Astrocyte (in vitro differentiated cells and primary cell): Measurements from ENCODE around the gene CDH13. TPM values are rescaled to one million over a fixed set of nuclear protein-coding genes. Genes with fewer than 3 reads are reported as not detected.

Source experiments
- DNase-seq: peaks from one replicate; pipeline ENCODE4 v3.0.0-alpha.2; 2010; ENCODE audit warnings: low read depth
- FAIRE-seq: peaks from 2 replicates; lab custom pipeline; 2011; peaks lifted over from hg19 to GRCh38; lab: Jason Lieb, UNC
- H2AFZ ChIP-seq: 2 replicates; pipeline ENCODE4 v1.6.0; 2012; ENCODE audit warnings: low read depth, low read length, inconsistent platforms
- H3K27ac ChIP-seq: 2 replicates; pipeline ENCODE4 v1.5.1; 2011; ENCODE audit warnings: low read depth, low read length, inconsistent platforms
- H3K27me3 ChIP-seq: 2 replicates; pipeline ENCODE4 v1.6.0; 2011; ENCODE audit warnings: low read length, inconsistent platforms; ENCODE audit not compliant: insufficient read depth
- H3K36me3 ChIP-seq: 2 replicates; pipeline ENCODE4 v1.5.1; 2011; ENCODE audit warnings: low read length, inconsistent platforms; ENCODE audit not compliant: insufficient read depth
- H3K4me1 ChIP-seq: 2 replicates; pipeline ENCODE4 v1.5.1; 2011; ENCODE audit warnings: low read length, inconsistent platforms; ENCODE audit not compliant: insufficient read depth
- H3K4me2 ChIP-seq: 2 replicates; pipeline ENCODE4 v1.6.0; 2012; ENCODE audit warnings: low read length, inconsistent platforms
- H3K4me3 ChIP-seq: 2 replicates; pipeline ENCODE4 v1.5.1; 2011; ENCODE audit warnings: low read depth, mild to moderate bottlenecking, low read length, inconsistent platforms; ENCODE audit not compliant: insufficient read depth
- H3K79me2 ChIP-seq: 2 replicates; pipeline ENCODE4 v1.6.0; 2012; ENCODE audit warnings: mild to moderate bottlenecking, low read length, inconsistent platforms; ENCODE audit not compliant: insufficient read depth
- H3K9ac ChIP-seq: 2 replicates; pipeline ENCODE4 v1.6.0; 2012; ENCODE audit warnings: mild to moderate bottlenecking, low read length, inconsistent platforms
- H3K9me3 ChIP-seq: 2 replicates; pipeline ENCODE4 v1.5.1; 2012; ENCODE audit warnings: low read depth, mild to moderate bottlenecking, low read length, inconsistent platforms; ENCODE audit not compliant: insufficient read depth
- H4K20me1 ChIP-seq: 2 replicates; pipeline ENCODE4 v1.6.0; 2012; ENCODE audit warnings: low read length, inconsistent platforms; ENCODE audit not compliant: insufficient read depth
- H3K27ac Mint-ChIP-seq: one replicate; pipeline ENCODE4 v1.8.0; 2021; ENCODE audit warnings: mild to moderate bottlenecking, mixed read lengths; ENCODE audit not compliant: unreplicated experiment
- H3K27me3 Mint-ChIP-seq: one replicate; pipeline ENCODE4 v1.8.0; 2021; ENCODE audit warnings: low read depth, mixed read lengths; ENCODE audit not compliant: unreplicated experiment
- H3K36me3 Mint-ChIP-seq: one replicate; pipeline ENCODE4 v1.8.0; 2021; ENCODE audit warnings: low read depth, mixed read lengths; ENCODE audit not compliant: unreplicated experiment
- H3K4me1 Mint-ChIP-seq: one replicate; pipeline ENCODE4 v1.8.0; 2021; ENCODE audit warnings: low read depth, mixed read lengths; ENCODE audit not compliant: unreplicated experiment
- H3K4me3 Mint-ChIP-seq: one replicate; pipeline ENCODE4 v1.8.0; 2021; ENCODE audit warnings: mild to moderate bottlenecking, moderate library complexity, mixed read lengths; ENCODE audit not compliant: unreplicated experiment
- H3K9me3 Mint-ChIP-seq: one replicate; pipeline ENCODE4 v1.8.0; 2021; ENCODE audit warnings: mild to moderate bottlenecking, mixed read lengths; ENCODE audit not compliant: unreplicated experiment
- CTCF ChIP-seq: IDR thresholded peaks from 2 replicates; pipeline ENCODE4 v1.5.1; 2011; ENCODE audit warnings: low read depth, mild to moderate bottlenecking, inconsistent platforms, low read length, moderate library complexity; ENCODE audit not compliant: insufficient read depth
- EZH2 ChIP-seq: IDR thresholded peaks from 2 replicates; pipeline ENCODE4 v1.6.1; 2012; ENCODE audit warnings: mild to moderate bottlenecking, low read length, inconsistent platforms; ENCODE audit not compliant: insufficient read depth
- total RNA-seq: library from RNA; stranded (reverse); gene quantifications from 2 replicates; pipeline ENCODE4 v1.2.1, GENCODE V29; 2021

Gene CDH13
- total RNA-seq, 1 donor from 2014 or later, result 41.7 TPM

- H2AFZ ChIP-seq, result no peak overlapping the region
- Mint-ChIP-seq H3K9me3 (peaks cover 3% of the 10 kb centered on the region), H3K27me3 (peaks cover 2% of the 10 kb centered on the region), H3K4me3 (no peak overlapping the region), H3K4me1 (peaks cover 2% of the 10 kb centered on the region), H3K27ac (no peak overlapping the region), H3K36me3 (no peaks in the 10 kb centered on the region)
- H3K4me3 ChIP-seq, result no peak overlapping the region
- peak; percentile 74 for DNase-seq
- H3K9ac ChIP-seq, result no peak overlapping the region
- H3K4me1 ChIP-seq, result no peaks in the 10 kb centered on the region
- no peaks in the 10 kb centered on the region for H3K27me3 ChIP-seq
- no peak overlapping the region for H3K27ac ChIP-seq
- no peaks in the 10 kb centered on the region for H3K9me3 ChIP-seq
- H3K36me3 ChIP-seq, result no peaks in the 10 kb centered on the region
- no peaks in the 10 kb centered on the region for H3K79me2 ChIP-seq
- peak overlapping the region; percentile 49 for H3K4me2 ChIP-seq
- FAIRE-seq, result no peak
- TF ChIP-seq CTCF (no peak), EZH2 (no peak)
- peaks cover 3% of the 10 kb centered on the region for H4K20me1 ChIP-seq
Observed at GRCh38 chr16:82735673-82736091, 108.9 kb downstream of the CDH13 start.

GRCh38 chr16:82736224-82736623, 109.5 kb downstream of the CDH13 start:
- H3K9ac ChIP-seq, result no peak overlapping the region
- H3K79me2 ChIP-seq, result no peaks in the 10 kb centered on the region
- no peak overlapping the region for H3K4me3 Mint-ChIP-seq
- H3K4me1 Mint-ChIP-seq, result peaks cover 2% of the 10 kb centered on the region
- FAIRE-seq, result no peak
- no peak overlapping the region for H2AFZ ChIP-seq
- no peaks in the 10 kb centered on the region for H3K9me3 ChIP-seq
- H3K27me3 ChIP-seq, result no peaks in the 10 kb centered on the region
- no peak for TF ChIP-seq EZH2
- no peak for TF ChIP-seq CTCF
- H3K36me3 Mint-ChIP-seq, result no peaks in the 10 kb centered on the region
- H4K20me1 ChIP-seq, result peaks cover 3% of the 10 kb centered on the region
- peaks cover 3% of the 10 kb centered on the region for H3K9me3 Mint-ChIP-seq
- no peaks in the 10 kb centered on the region for H3K4me1 ChIP-seq
- H3K27ac ChIP-seq, result no peak overlapping the region
- H3K36me3 ChIP-seq, result no peaks in the 10 kb centered on the region
- peak overlapping the region; percentile 49 for H3K4me2 ChIP-seq
- H3K4me3 ChIP-seq, result no peak overlapping the region
- H3K27ac Mint-ChIP-seq, result no peak overlapping the region
- no peak for DNase-seq
- H3K27me3 Mint-ChIP-seq, result peaks cover 2% of the 10 kb centered on the region

- peaks cover 2% of the 10 kb centered on the region for H3K79me2 ChIP-seq
- peaks cover 3% of the 10 kb centered on the region for H4K20me1 ChIP-seq
- Mint-ChIP-seq H3K4me1 (peaks cover 2% of the 10 kb centered on the region), H3K27ac (no peak overlapping the region), H3K9me3 (peaks cover 3% of the 10 kb centered on the region), H3K27me3 (peaks cover 2% of the 10 kb centered on the region), H3K4me3 (no peak overlapping the region), H3K36me3 (no peaks in the 10 kb centered on the region)
- H2AFZ ChIP-seq, result no peak overlapping the region
- FAIRE-seq (peak; percentile 23), DNase-seq (no peak)
- no peaks in the 10 kb centered on the region for H3K36me3 ChIP-seq
- no peaks in the 10 kb centered on the region for H3K9me3 ChIP-seq
- TF ChIP-seq EZH2 (no peak), CTCF (peak; percentile 36)
- no peak overlapping the region for H3K4me2 ChIP-seq
- no peak overlapping the region for H3K27ac ChIP-seq
- H3K4me1 ChIP-seq, result no peaks in the 10 kb centered on the region
- H3K9ac ChIP-seq, result no peak overlapping the region
- no peaks in the 10 kb centered on the region for H3K27me3 ChIP-seq
- H3K4me3 ChIP-seq, result no peak overlapping the region
Observed at GRCh38 chr16:82738699-82739098, 111.9 kb downstream of the CDH13 start.
